DND-41 (cell line): ENCODE measurements around the gene LYVE1.

Experiments
- CTCF ChIP-seq: IDR thresholded peaks from 2 replicates; pipeline ENCODE4 v1.5.1; 2012; ENCODE audit warnings: borderline replicate concordance, low read length, moderate library complexity, mild to moderate bottlenecking; ENCODE audit not compliant: poor library complexity, severe bottlenecking; ENCODE audit errors: extremely low read depth
- EZH2 ChIP-seq: IDR thresholded peaks from 3 replicates; pipeline ENCODE4 v1.6.1; 2012; ENCODE audit warnings: borderline replicate concordance, low read depth, mild to moderate bottlenecking, moderate library complexity, low read length, inconsistent platforms; ENCODE audit not compliant: severe bottlenecking

- TF ChIP-seq CTCF: no peak
- no peak for TF ChIP-seq EZH2
These were observed 33.4 kb upstream of the LYVE1 start for GRCh38 chr11:10601837-10602236.
